Bronchial epithelial cell (primary cell): ENCODE data around the gene TRIM8. TPM values are rescaled to one million over a fixed set of nuclear protein-coding genes. Genes with fewer than 3 reads are reported as not detected.

ENCODE experiments used
- DNase-seq: peaks from one replicate; pipeline ENCODE4 v3.0.0-alpha.2; 2010; ENCODE audit warnings: low read depth
- FAIRE-seq: peaks from 2 replicates; lab custom pipeline; 2011; peaks lifted over from hg19 to GRCh38; lab: Jason Lieb, UNC
- H3K27me3 ChIP-seq: 2 replicates; pipeline ENCODE4 v1.5.1; 2011; ENCODE audit warnings: low read length; ENCODE audit not compliant: control insufficient read depth, insufficient read depth
- H3K36me3 ChIP-seq: 2 replicates; pipeline ENCODE4 v1.5.1; 2011; ENCODE audit warnings: low read length; ENCODE audit not compliant: control insufficient read depth, insufficient read depth
- H3K4me3 ChIP-seq: 2 replicates; pipeline ENCODE4 v1.5.1; 2011; ENCODE audit warnings: mild to moderate bottlenecking, low read depth, low read length, control low read depth
- total RNA-seq: library from RNA; depleted of rRNA; stranded (reverse); fragments of >200 nt; gene quantifications from 2 replicates; pipeline ENCODE4 v1.2.1, GENCODE V29; 2014
- TF ChIP-seq, protein P1 (sequence below): IDR thresholded peaks from 2 replicates; pipeline ENCODE4 v1.5.1; 2011; ENCODE audit warnings: mild to moderate bottlenecking, moderate library complexity, low read length, control low read depth, inconsistent platforms; ENCODE audit not compliant: insufficient read depth, severe bottlenecking

TRIM8 gene, protein sequence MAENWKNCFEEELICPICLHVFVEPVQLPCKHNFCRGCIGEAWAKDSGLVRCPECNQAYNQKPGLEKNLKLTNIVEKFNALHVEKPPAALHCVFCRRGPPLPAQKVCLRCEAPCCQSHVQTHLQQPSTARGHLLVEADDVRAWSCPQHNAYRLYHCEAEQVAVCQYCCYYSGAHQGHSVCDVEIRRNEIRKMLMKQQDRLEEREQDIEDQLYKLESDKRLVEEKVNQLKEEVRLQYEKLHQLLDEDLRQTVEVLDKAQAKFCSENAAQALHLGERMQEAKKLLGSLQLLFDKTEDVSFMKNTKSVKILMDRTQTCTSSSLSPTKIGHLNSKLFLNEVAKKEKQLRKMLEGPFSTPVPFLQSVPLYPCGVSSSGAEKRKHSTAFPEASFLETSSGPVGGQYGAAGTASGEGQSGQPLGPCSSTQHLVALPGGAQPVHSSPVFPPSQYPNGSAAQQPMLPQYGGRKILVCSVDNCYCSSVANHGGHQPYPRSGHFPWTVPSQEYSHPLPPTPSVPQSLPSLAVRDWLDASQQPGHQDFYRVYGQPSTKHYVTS
- total RNA-seq, result 31.1 and 41.2 TPM in 2 replicates

DNA sequence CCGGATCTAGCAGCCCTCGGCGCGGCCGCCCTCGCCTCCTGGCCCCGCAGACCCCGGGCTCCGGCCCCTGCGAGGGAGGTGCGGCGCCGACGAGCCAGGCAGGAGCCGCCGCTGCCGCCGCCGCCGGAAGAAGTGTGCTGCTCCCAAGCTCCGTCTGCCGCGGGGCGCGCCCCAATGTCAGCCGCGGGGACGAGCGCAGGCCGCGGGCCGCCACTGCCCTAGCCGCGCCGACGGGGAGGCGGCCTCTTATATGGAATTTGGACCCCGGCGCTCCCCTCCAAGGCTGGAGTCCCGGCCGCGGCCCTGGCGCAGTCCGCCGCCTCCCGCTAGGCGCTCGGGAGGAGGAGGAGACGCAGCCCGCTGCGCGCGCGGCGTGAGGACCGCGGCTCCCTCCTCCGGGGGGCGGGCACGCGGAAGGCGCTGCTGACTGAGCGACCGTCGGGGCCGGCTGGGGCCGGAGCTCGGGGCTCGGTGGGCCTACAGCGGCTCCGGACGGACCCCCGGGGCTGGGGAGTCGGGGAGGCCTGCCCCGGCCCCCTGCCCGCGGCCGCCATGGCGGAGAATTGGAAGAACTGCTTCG lies at the start of gene TRIM8:
TRIM8 (plus strand) TSS at position 414 of the 580 bp plus-strand sequence; CDS start at position 553, 139 bp downstream.
- Histone ChIP-seq H3K4me3 (peak within 1 kb of the TSS; percentile 91), H3K36me3 (no peaks in the 10 kb centered on the region), H3K27me3 (no peaks in the 10 kb centered on the region)
- TF ChIP-seq, protein P1, sequence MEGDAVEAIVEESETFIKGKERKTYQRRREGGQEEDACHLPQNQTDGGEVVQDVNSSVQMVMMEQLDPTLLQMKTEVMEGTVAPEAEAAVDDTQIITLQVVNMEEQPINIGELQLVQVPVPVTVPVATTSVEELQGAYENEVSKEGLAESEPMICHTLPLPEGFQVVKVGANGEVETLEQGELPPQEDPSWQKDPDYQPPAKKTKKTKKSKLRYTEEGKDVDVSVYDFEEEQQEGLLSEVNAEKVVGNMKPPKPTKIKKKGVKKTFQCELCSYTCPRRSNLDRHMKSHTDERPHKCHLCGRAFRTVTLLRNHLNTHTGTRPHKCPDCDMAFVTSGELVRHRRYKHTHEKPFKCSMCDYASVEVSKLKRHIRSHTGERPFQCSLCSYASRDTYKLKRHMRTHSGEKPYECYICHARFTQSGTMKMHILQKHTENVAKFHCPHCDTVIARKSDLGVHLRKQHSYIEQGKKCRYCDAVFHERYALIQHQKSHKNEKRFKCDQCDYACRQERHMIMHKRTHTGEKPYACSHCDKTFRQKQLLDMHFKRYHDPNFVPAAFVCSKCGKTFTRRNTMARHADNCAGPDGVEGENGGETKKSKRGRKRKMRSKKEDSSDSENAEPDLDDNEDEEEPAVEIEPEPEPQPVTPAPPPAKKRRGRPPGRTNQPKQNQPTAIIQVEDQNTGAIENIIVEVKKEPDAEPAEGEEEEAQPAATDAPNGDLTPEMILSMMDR, result no peak
- no peak for DNase-seq
- no peak for FAIRE-seq

DNA sequence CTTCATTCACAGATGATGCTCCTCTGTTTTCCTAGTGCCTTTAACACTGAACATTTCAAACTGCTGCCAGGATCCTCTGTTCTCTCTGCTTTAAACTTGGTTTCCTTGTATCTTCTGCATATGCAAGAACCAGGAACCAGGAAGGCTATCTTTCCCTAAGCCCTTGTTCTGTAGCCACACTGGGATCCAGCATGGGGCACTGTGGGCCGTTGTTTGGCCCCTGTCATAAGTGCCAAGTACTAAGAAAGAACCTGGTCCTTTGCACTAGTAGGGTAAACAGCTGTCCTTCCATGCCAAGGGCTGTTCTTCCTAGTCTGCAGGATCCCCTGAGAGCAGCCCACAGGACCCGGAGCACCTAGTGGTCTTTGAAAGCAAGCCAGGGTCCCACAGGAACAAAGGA lies 49.0 kb upstream of the TRIM8 start:
- Histone ChIP-seq H3K36me3 (peaks cover 10% of the 10 kb centered on the region), H3K27me3 (no peaks in the 10 kb centered on the region), H3K4me3 (no peak overlapping the region)
- no peak for FAIRE-seq
- no peak for DNase-seq
- TF ChIP-seq, protein P1, result no peak

DNA sequence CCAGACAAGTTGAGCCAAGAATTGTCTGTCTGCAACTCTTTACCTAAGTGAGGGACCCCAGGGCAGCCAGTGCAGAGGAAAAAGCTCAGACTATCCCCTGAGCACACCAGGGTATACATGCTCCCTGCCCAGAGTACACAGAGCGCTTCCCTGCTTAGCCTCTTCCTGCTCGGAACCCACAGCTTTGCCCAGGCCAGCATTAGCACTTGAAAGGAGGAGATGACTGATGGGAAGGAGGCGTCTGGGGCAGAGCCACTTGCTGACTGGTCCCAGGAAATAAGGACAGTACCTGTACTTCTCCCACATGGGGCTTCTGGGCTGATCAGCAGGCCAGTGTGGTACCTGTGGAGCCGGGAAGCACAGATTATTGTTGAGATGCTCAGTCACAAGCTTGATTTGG lies 48.4 kb upstream of the TRIM8 start:
- Histone ChIP-seq H3K4me3 (no peak overlapping the region), H3K36me3 (peaks cover 10% of the 10 kb centered on the region), H3K27me3 (no peaks in the 10 kb centered on the region)
- FAIRE-seq, result no peak
- peak; percentile 7 for DNase-seq
- TF ChIP-seq, protein P1, result no peak

DNA sequence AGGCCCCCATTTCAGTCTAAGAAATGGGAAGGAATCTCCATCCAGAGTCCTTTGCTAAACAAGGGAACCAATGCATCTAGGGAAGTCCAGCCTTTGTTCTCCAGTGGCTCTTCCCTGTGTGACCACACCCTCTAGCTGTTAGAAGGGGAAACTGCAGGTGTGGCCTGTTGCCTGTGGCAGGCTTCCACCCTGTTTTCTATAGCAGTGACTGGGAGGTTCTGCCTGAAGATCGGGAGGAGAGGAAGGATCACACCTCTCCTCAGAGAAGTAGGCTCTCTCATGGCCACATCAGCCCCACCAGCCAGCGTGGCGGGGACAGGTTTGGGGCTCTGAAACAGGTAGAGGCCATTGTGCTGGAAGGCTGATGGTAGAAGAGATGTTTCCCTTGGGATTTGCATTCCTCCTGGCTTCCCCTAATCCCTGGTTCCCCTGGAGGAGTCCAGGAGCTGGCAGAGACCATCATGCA lies 47.7 kb upstream of the TRIM8 start:
- TF ChIP-seq, protein P1, result peak; percentile 93
- DNase-seq, result peak; percentile 60
- Histone ChIP-seq H3K27me3 (no peaks in the 10 kb centered on the region), H3K36me3 (peaks cover 10% of the 10 kb centered on the region), H3K4me3 (no peak overlapping the region)
- FAIRE-seq, result no peak

DNA sequence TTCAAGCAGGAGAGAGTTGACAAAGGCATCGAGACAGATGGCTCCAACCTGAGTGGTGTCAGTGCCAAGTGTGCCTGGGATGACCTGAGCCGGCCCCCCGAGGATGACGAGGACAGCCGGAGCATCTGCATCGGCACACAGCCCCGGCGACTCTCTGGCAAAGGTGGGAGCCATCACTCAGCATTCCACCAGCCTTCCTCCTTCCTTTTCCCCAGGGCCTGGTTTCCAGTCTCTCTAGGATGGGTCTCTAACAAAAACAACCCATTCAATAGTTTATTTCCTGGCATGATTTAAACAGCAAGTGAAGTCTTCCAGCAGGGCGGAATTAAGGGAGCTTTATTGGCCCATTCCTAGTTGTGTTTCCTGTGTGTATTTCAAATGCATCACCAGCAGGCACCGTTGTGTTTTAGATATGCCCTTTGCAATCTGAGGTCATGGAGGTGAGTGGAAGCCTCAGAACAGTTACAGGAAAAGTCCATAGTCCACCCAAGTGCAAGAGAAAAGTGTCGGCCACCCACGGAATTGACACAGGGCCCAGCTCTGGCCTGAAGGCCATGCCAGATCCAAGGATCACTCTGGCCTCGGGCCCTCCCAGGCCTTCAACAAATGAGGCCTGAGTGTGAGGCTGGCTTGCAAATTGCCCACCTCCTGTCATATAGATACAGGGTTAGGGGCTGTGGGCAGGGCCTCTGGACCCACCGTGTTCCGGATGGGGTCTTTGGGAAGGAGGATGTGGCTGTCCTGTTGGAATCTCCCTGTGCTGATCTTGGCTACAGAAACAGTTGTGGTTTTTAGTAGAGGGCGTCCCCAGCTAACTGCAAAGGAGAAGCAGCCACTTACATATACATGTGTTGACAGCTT lies 46.9 kb upstream of the TRIM8 start:
- FAIRE-seq, result no peak

More for the DNA sequence above, 46.9 kb upstream of the TRIM8 start:
- Histone ChIP-seq H3K4me3 (no peak overlapping the region), H3K27me3 (no peaks in the 10 kb centered on the region), H3K36me3 (peaks cover 10% of the 10 kb centered on the region)
- TF ChIP-seq, protein P1, result no peak
- DNase-seq, result no peak
